Duodenal mucosa (tissue), 2 donors: Measurements from ENCODE around the gene NOTUM.
A peak's percentile ranks its signal among the peaks of the same experiment; 100 is the strongest.

Source experiments
- H3K27ac ChIP-seq: one replicate; pipeline ENCODE4 v1.7.0; 2013; ENCODE audit warnings: low read depth, low read length
- H3K27me3 ChIP-seq, 2 donors: one replicate each; pipeline ENCODE4 v1.7.0; 2013; ENCODE audit warnings: low read length in 2 of 2, control low read depth in 1 of 2; ENCODE audit not compliant: insufficient read depth in 2 of 2, control insufficient read depth in 1 of 2
- H3K36me3 ChIP-seq, 2 donors: one replicate each; pipeline ENCODE4 v1.7.0; 2013; ENCODE audit warnings: low read length in 2 of 2, control low read depth in 1 of 2; ENCODE audit not compliant: insufficient read depth in 2 of 2, control insufficient read depth in 1 of 2
- H3K4me1 ChIP-seq, 2 donors: one replicate each; pipeline ENCODE4 v1.7.0; 2013; ENCODE audit warnings: low read length in 2 of 2, control low read depth in 1 of 2; ENCODE audit not compliant: insufficient read depth in 2 of 2, control insufficient read depth in 1 of 2
- H3K4me3 ChIP-seq, 2 donors: one replicate each; pipeline ENCODE4 v1.7.0; 2013; ENCODE audit warnings: low read length in 2 of 2, low read depth in 1 of 2
- H3K9ac ChIP-seq, 2 donors: one replicate each; pipeline ENCODE4 v1.7.0; 2013; ENCODE audit warnings: low read length in 2 of 2, low read depth in 1 of 2
- H3K9me3 ChIP-seq, 2 donors: one replicate each; pipeline ENCODE4 v1.7.0; 2013; ENCODE audit warnings: low read length in 2 of 2, control low read depth in 1 of 2; ENCODE audit not compliant: control insufficient read depth in 1 of 2

Gene NOTUM

DNA sequence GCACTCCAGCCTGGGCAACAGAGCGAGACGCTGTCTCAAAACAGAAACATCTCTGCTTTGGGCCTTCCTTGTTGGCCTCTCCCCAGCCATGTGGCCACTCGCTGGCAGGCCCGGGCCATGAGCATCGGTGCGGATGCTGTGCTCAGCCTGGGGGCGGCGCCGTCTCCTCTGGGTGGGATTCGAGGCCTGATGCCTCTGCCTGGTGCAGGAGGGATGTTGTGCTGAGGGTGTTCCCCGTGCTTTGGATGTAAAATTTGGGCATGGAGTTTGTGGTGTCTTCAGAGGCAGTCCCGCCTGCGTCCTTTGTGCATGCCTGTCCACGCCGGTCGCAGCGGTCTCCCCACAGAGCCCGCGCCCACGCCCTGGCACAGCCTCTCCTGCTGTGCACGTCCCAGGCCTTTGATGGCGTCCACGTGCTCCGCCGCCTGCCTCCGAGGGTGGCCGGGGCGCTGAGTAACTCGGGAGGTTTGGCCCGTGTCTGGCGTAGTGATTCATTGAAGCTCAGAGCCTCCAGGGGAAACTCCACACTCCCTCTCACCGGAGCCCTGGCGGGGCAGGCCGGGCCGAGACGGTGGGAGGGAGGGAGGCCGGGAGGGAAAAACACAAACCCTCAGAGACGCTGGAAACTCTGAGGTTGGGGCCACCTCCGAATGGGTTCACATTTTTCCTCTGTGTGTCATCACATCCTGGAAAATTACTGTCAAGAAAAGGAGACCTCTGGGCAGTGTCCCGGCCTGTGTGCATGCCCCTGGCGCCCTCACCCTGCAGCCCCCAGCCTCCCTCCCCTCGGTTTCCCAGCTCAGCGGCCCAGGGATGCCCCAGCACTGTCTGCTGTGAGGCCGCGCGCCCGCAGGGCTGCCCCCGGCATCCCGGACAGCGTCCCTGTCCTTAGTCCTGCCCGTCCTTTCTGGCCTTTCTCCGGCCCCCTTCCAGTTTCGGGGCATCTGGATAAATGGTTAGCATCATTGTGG, 42.7 kb upstream of the NOTUM start:
- Histone ChIP-seq H3K36me3 (peaks cover 0 to 5% of the 10 kb centered on the region in 2 donors), H3K4me3 (no peak overlapping the region), H3K4me1 (peaks cover 14 to 22% of the 10 kb centered on the region in 2 donors), H3K27ac (no peak overlapping the region), H3K27me3 (no peaks in the 10 kb centered on the region), H3K9me3 (no peaks in the 10 kb centered on the region), H3K9ac (no peak overlapping the region)

DNA sequence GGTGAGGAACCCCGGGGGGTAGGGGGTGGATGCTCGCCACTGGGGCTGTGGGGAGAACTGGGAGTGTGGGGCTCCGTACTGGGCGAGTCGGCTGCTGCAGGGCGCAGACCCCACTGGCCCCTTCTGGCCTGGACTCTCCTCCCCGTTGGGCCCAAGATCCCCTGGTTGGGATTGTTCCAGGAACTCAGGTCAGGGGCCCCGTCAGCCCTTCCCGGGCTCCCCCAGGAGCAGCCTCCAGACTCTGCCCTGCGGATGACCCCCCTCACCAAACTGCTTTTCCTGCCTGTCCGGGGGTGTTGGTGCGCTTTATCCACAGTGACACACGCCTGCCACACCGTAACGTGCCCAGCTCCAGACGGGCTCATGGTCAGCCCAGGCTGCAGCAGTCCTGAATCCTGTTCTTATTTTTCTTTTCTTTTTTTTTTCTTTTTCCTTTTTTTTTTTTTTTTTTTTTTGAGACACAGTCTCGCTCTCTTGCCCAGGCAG, 40.6 kb upstream of the NOTUM start:
- no peak overlapping the region for H3K27ac ChIP-seq
- peaks cover 0 to 12% of the 10 kb centered on the region in 2 donors for H3K36me3 ChIP-seq
- no peak overlapping the region for H3K9ac ChIP-seq
- peaks cover 14 to 22% of the 10 kb centered on the region in 2 donors for H3K4me1 ChIP-seq
- H3K4me3 ChIP-seq, result no peak overlapping the region
- H3K9me3 ChIP-seq, result no peaks in the 10 kb centered on the region
- H3K27me3 ChIP-seq, result no peaks in the 10 kb centered on the region

DNA sequence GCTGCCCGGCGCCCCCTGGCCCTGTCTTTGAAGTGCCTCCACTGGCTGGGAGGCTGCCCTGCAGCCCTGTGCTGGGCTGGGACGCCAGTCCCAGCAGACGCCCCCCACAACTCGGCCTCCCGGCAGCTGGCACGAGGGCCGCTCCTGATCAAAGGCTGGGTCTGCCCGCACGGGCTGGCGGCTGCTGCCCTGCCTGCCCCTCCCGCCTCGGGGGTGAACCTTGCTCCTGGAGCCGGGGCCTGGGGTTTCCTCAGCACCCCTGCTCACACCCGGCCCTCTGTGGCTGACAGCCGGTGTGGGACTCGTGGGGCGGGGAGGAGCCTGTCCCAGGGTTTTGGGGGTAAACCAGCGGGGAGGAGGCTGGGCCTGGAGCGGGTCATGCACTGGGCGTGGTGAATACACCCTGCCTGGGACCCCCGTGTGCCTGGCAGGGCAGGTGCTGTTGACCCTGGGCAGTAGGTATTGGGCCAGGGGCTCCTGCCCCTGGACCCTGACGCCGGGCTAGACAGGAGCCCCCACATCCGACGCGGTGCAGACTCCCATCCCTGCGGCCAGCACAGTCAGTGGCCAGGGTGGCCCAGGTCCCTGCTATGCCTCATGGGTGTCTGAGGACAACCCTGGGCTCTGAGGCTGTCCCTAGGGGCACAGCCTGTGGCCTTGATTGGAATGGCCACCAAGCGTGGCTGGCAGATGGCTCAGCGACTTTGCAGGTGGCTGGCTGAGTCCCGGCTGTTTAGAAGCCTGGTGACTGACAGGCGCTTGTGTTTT, 40.0 kb upstream of the NOTUM start:
- no peaks in the 10 kb centered on the region for H3K9me3 ChIP-seq
- peaks cover 0 to 12% of the 10 kb centered on the region in 2 donors for H3K36me3 ChIP-seq
- H3K9ac ChIP-seq, result no peak overlapping the region
- H3K4me3 ChIP-seq, result peak overlapping the region; percentile 32 to 43
- H3K27me3 ChIP-seq, result no peaks in the 10 kb centered on the region
- no peak overlapping the region for H3K27ac ChIP-seq
- H3K4me1 ChIP-seq, result peaks cover 14 to 19% of the 10 kb centered on the region in 2 donors

DNA sequence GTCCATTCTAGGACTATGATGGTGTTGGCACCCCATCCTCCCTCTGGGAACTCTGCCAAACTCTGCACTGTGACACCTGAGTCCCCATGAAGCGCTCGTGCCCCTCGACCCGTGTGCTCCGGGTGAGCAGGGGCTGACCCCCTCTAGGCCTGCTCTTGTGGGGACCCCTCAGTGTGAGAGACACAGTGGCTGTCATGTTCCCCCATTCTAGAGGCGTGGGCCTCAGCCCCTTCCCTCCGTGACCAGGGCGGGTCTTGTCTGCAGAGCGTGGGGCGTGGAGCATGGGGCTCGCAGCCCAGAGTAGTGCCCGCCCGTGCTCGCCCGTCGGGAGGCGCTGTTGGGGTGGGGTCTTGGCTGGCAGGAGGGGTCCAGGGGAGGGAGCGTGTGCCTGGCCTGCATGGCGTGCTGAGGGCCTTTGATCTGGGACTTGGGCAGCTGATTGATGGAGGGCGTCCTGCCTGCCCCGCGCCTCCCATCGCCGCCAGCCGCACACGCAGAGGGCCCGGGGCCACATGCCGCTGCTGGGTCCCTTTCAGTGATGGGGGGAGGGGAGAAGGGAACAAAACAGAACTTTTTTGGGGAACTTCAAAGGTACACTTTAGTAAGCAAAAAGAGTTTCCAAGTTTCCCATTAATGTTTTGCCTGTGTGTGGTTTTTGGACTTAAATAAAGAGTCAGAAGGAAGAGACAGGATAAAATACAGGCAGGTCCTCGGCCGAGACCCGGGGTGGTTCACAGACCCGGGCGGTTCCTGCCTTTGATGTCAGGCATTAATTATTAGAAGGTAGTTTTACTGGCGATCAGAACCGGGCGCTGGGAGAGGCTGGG, 39.2 kb upstream of the NOTUM start:
- H3K36me3 ChIP-seq, result peaks cover 0 to 14% of the 10 kb centered on the region in 2 donors
- H3K9me3 ChIP-seq, result no peaks in the 10 kb centered on the region
- H3K27me3 ChIP-seq, result no peaks in the 10 kb centered on the region
- peak overlapping the region; percentile 13 to 32 for H3K4me3 ChIP-seq
- peaks cover 14 to 19% of the 10 kb centered on the region in 2 donors for H3K4me1 ChIP-seq
- H3K9ac ChIP-seq, result no peak overlapping the region
- no peak overlapping the region for H3K27ac ChIP-seq

DNA sequence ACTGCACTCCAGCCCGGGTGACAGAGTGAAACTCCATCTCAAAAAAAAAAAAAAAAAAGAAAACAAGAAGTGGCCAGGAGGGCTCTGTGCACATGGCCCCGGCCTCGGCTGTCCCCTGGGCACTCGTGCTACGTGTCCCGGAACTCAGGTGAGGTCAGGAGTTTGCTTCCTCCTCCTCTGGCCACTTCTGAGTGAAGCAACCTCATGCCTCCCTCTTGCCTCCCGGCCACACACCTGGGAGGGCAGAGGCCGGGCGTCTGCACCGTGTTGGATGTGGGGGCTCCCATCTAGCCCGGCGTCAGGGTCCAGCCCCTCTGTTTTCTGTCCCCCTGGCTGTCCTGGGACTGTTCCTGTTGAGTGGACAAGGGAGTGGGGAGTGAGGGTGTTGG, 38.6 kb upstream of the NOTUM start:
- Histone ChIP-seq H3K9me3 (no peaks in the 10 kb centered on the region), H3K27ac (no peak overlapping the region)

DNA sequence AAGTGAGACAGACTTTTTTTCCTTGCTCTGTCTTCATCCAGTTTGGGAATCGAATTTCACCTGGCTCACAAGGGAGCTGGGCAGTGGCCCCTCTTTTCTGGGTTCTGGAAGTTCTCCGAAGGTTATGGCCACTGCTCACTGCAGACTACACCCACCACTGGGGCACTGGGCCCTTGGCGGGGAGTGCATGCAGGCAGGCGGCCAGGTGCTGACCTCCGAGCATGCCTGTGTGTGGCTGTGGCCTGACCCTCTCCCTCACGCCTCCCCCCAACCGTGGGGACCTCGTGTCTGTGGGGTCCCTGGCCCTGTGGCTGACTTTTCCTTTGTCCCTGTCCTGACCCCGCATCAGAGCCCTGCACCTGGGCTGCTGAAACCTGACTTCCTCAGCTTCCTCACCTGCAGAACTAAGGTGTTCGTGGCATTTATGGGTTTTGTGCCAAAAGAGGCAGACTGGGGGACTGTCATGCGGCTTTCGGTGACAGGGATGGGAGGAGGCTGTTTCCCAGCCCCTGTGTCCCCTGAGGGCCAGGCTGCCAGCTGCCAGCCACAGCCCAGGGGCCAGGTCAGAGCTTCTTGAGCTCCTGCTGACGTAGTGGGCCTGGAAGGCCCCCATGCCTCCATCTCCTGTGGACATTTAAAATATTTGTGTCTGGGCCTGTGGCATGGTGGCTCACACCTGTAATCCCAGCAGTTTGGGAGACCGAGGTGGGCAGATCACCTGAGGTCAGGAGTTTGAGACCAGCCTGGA, 37.9 kb upstream of the NOTUM start:
- H3K27ac ChIP-seq, result no peak overlapping the region
- no peak overlapping the region for H3K9ac ChIP-seq
- peaks cover 14 to 19% of the 10 kb centered on the region in 2 donors for H3K4me1 ChIP-seq
- peaks cover 3 to 17% of the 10 kb centered on the region in 2 donors for H3K36me3 ChIP-seq
- H3K4me3 ChIP-seq, result no peak overlapping the region
- no peaks in the 10 kb centered on the region for H3K9me3 ChIP-seq
- no peaks in the 10 kb centered on the region for H3K27me3 ChIP-seq

More for the DNA sequence above, 38.6 kb upstream of the NOTUM start:
- Histone ChIP-seq H3K27me3 (no peaks in the 10 kb centered on the region), H3K9ac (no peak overlapping the region), H3K4me1 (peaks cover 14 to 19% of the 10 kb centered on the region in 2 donors), H3K36me3 (peaks cover 0 to 14% of the 10 kb centered on the region in 2 donors), H3K4me3 (no peak overlapping the region)

DNA sequence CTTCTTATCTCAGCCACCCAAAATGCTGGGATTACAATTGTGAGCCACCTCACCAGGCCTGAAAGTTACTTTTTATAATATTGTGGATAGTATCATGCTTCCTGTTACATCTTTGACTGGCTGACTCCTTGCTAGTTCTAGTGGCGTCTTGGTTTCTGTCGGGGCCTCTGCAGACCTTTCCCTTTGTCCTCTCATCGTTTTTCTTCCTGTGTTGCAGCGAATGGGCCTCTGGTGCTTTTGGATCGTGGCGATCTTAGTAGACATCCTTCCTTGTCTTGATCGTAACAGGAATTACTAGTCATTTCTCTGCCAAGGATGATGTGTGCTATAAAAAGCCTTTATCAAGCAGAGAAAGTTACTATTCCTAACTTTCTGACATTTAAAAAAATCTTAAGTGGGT, 37.2 kb upstream of the NOTUM start:
- Histone ChIP-seq H3K36me3 (peaks cover 4 to 18% of the 10 kb centered on the region in 2 donors), H3K9ac (no peak overlapping the region), H3K27me3 (no peaks in the 10 kb centered on the region)

DNA sequence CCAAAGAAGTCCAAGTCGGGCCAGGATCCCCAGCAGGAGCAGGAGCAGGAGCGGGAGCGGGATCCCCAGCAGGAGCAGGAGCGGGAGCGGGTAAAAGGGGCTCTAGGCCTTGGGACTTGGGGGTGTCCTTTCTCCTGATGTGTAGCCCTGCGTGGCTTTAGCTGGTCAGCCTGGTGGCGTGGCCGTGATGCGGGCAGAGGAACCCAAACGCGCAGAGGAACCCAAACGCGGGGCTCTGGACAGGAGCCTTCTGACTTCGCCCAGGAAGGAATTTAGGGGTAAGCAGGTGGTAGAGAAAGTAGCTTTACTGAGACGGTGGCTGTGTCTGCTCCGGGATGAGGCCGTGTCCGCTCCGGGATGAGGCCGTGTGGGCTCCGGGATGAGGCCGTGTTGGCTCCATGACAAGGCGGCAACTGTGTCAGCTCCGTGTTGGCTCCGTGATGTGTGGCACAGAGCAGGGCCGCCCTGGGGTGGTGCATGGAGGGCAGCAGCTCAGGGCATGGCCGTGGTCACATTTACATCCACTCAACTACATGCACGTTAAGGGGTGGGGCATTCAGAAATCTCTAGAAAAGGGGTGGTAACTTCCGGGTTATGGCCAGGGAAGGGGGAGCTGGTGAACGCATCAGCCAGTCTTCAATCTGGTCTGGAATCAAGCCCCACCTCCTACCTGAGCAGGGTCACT, 35.9 kb upstream of the NOTUM start:
- peaks cover 4 to 18% of the 10 kb centered on the region in 2 donors for H3K36me3 ChIP-seq
- H3K9me3 ChIP-seq, result no peaks in the 10 kb centered on the region
- H3K9ac ChIP-seq, result no peak overlapping the region
- no peak overlapping the region for H3K27ac ChIP-seq
- H3K27me3 ChIP-seq, result no peaks in the 10 kb centered on the region
- peaks cover 22 to 29% of the 10 kb centered on the region in 2 donors for H3K4me1 ChIP-seq
- H3K4me3 ChIP-seq, result no peak overlapping the region

More for the DNA sequence above, 37.2 kb upstream of the NOTUM start:
- Histone ChIP-seq H3K4me3 (no peak overlapping the region), H3K4me1 (peaks cover 14 to 19% of the 10 kb centered on the region in 2 donors), H3K9me3 (no peaks in the 10 kb centered on the region), H3K27ac (no peak overlapping the region)
